Endothelial cell of umbilical vein (primary cell): Measurements from ENCODE around the gene DTL. TPM values are rescaled to one million over a fixed set of nuclear protein-coding genes. Genes with fewer than 3 reads are reported as not detected.

Experiments used
- BruUV-seq: library from RNA; stranded (reverse); fragments of 400-500 nt; replicated peaks from 2 replicates; lab custom pipeline; 2021; lab: Mats Ljungman, UMichigan
- CTCF ChIA-PET: fragments of 300-600, 350-600 bp; sonication (Branson Sonifier 250); formaldehyde crosslinking; loops from one replicate; lab custom pipeline; 2021; ENCODE audit warnings: antibody characterized with exemption, inconsistent platforms; lab: Charles Lee
- POLR2A ChIA-PET: fragments of 300-600, 350-600 bp; sonication (Branson Sonifier 250); formaldehyde crosslinking; loops from one replicate; lab custom pipeline; 2021; ENCODE audit warnings: antibody characterized with exemption, inconsistent platforms; lab: Charles Lee
- DNase-seq: peaks from one replicate; pipeline ENCODE4 v3.0.0-alpha.2; 2011; ENCODE audit warnings: low read depth, low spot score
- FAIRE-seq: peaks from 2 replicates; lab custom pipeline; 2011; peaks lifted over from hg19 to GRCh38; lab: Jason Lieb, UNC
- H2AFZ ChIP-seq: 2 replicates; pipeline ENCODE4 v1.6.0; 2012; ENCODE audit warnings: low read depth, low read length, control low read depth, inconsistent platforms
- H3K27ac ChIP-seq: 2 replicates; pipeline ENCODE4 v1.5.1; 2011; ENCODE audit warnings: low read depth, mild to moderate bottlenecking, control low read depth, low read length, moderate library complexity; ENCODE audit not compliant: insufficient read depth
- H3K27me3 ChIP-seq, 2 experiments: 2 replicates each; pipeline versions ENCODE4 v1.6.0 to v1.6.1; 2011; ENCODE audit warnings: low read length in 2 of 2, mixed read lengths in 1 of 2; ENCODE audit not compliant: control insufficient read depth in 2 of 2, insufficient read depth in 2 of 2
- H3K36me3 ChIP-seq, 2 experiments: 2 replicates in 1 of 2; 3 replicates in 1 of 2; pipeline ENCODE4 v1.5.1; 2011; ENCODE audit warnings: low read length in 2 of 2, mild to moderate bottlenecking in 1 of 2, moderate library complexity in 1 of 2; ENCODE audit not compliant: control insufficient read depth in 2 of 2, insufficient read depth in 2 of 2; ENCODE audit errors: extremely low read depth in 1 of 2
- H3K4me1 ChIP-seq: 3 replicates; pipeline ENCODE4 v1.5.1; 2011; ENCODE audit warnings: mild to moderate bottlenecking, low read length; ENCODE audit not compliant: control insufficient read depth, insufficient read depth; ENCODE audit errors: extremely low read depth
- H3K4me2 ChIP-seq: 2 replicates; pipeline ENCODE4 v1.6.1; 2011; ENCODE audit warnings: low read length, control low read depth, mixed read lengths; ENCODE audit not compliant: insufficient read depth
- H3K4me3 ChIP-seq, 3 experiments: fragments of 200-600 bp in 1 of 3; sonication (generic), shearing (Covaris generic) in 1 of 3; replicated peaks in 1 of 3; 2 replicates each; pipeline ENCODE4 v1.5.1; 2011 to 2016; ENCODE audit warnings: control low read depth in 3 of 3, low read length in 3 of 3, mild to moderate bottlenecking in 2 of 3, inconsistent platforms in 1 of 3, low read depth in 1 of 3, moderate library complexity in 1 of 3; ENCODE audit not compliant: insufficient read depth in 1 of 3
- H3K79me2 ChIP-seq: 2 replicates; pipeline ENCODE4 v1.6.0; 2012; ENCODE audit warnings: low read length, inconsistent platforms; ENCODE audit not compliant: control insufficient read depth, insufficient read depth
- H3K9ac ChIP-seq: replicated peaks from 2 replicates; pipeline ENCODE3; 2011; ENCODE audit warnings: low read length, control low read depth; ENCODE audit not compliant: insufficient read depth; ENCODE audit errors: extremely low read depth
- H3K9me1 ChIP-seq: replicated peaks from 3 replicates; pipeline ENCODE4 v1.6.0; 2011; ENCODE audit warnings: mild to moderate bottlenecking, low read length; ENCODE audit not compliant: control insufficient read depth, insufficient read depth; ENCODE audit errors: extremely low read depth
- H3K9me3 ChIP-seq: replicated peaks from 2 replicates; pipeline ENCODE4 v1.5.1; 2012; ENCODE audit warnings: low read length, inconsistent platforms; ENCODE audit not compliant: control insufficient read depth, insufficient read depth
- H4K20me1 ChIP-seq: replicated peaks from 2 replicates; pipeline ENCODE3; 2011; ENCODE audit warnings: mild to moderate bottlenecking, low read length; ENCODE audit not compliant: control insufficient read depth, insufficient read depth; ENCODE audit errors: extremely low read depth
- CTCF ChIP-seq, 2 donors: IDR thresholded peaks; 1 replicate in 1 of 2; 2 replicates in 1 of 2; pipeline ENCODE4 v1.5.1; 2011; ENCODE audit warnings: low read length in 2 of 2, mild to moderate bottlenecking in 2 of 2, moderate library complexity in 2 of 2, control low read depth in 1 of 2, inconsistent platforms in 1 of 2, low read depth in 1 of 2; ENCODE audit not compliant: insufficient read depth in 1 of 2; ENCODE audit errors: extremely low read depth in 1 of 2
- EZH2 ChIP-seq: IDR thresholded peaks from 2 replicates; pipeline ENCODE4 v1.6.1; 2012; ENCODE audit warnings: borderline replicate concordance, low read depth, mild to moderate bottlenecking, moderate library complexity, low read length, inconsistent platforms; ENCODE audit not compliant: severe bottlenecking
- FOS ChIP-seq: IDR thresholded peaks from 2 replicates; pipeline ENCODE4 v1.6.1; 2011; ENCODE audit warnings: mild to moderate bottlenecking, low read length, moderate library complexity, borderline replicate concordance; ENCODE audit not compliant: insufficient read depth
- GATA2 ChIP-seq: IDR thresholded peaks from 2 replicates; pipeline ENCODE4 v1.7.0; 2011; ENCODE audit warnings: low read depth, mild to moderate bottlenecking, moderate library complexity, mixed read lengths, low read length; ENCODE audit not compliant: insufficient read length, insufficient read depth
- JUN ChIP-seq: IDR thresholded peaks from 2 replicates; pipeline ENCODE4 v1.6.1; 2011; ENCODE audit warnings: borderline replicate concordance, low read depth; ENCODE audit not compliant: insufficient read length, insufficient read depth
- MAX ChIP-seq: IDR thresholded peaks from 2 replicates; pipeline ENCODE4 v1.6.1; 2011; ENCODE audit not compliant: insufficient read depth, insufficient read length
- MYC ChIP-seq: IDR thresholded peaks from one replicate; pipeline ENCODE4 v1.6.1; 2011; ENCODE audit warnings: mild to moderate bottlenecking, low read depth, low read length
- POLR2A ChIP-seq: IDR thresholded peaks from 2 replicates; pipeline ENCODE4 v1.6.1; 2012; ENCODE audit warnings: low read depth, mild to moderate bottlenecking, control low read depth, low read length
- POLR2AphosphoS5 ChIP-seq: IDR thresholded peaks from 2 replicates; pipeline ENCODE4 v1.6.1; 2012; ENCODE audit warnings: low read depth, mild to moderate bottlenecking, control low read depth, low read length, moderate library complexity; ENCODE audit not compliant: insufficient read depth
- dilution Hi-C: fragments of 300-500 bp; cut with MboI; formaldehyde crosslinking; loops from one replicate; pipeline ENCODE4 v1.15.0; 2019; ENCODE audit warnings: low sequenced_read_pairs; ENCODE audit not compliant: extremely low pct_ligation_motif_present
- intact Hi-C: fragments of 100-400 bp; cut with micrococcal nuclease; formaldehyde crosslinking; loops from one replicate; pipeline ENCODE4 v1.10.0; 2022
- polyA plus RNA-seq, 4 experiments: library from polyadenylated mRNA; depleted of rRNA in 3 of 4; stranded (reverse) in 3 of 4; unstranded in 1 of 4; fragments of >200 nt; gene quantifications; 2 replicates each; pipeline versions ENCODE4 v1.2.1 to v1.2.3, GENCODE V29; 2011 to 2012; ENCODE audit warnings: missing spikeins in 1 of 4
- total RNA-seq: library from RNA; stranded (reverse); gene quantifications from 2 replicates; pipeline ENCODE4 v1.2.3, GENCODE V29; 2021

The DTL gene
- total and polyA plus RNA-seq, 2 donors (not counting 3 experiments of a cell fraction or from before 2014, with no cell fraction given), result 11.2 to 26.5 TPM

- Histone ChIP-seq H3K9me3 (no peaks in the 10 kb centered on the region), H3K4me3 (no peak overlapping the region), H3K9ac (no peak overlapping the region), H3K4me1 (peaks cover 8% of the 10 kb centered on the region), H4K20me1 (no peaks in the 10 kb centered on the region), H3K27me3 (no peaks in the 10 kb centered on the region), H2AFZ (no peak overlapping the region), H3K4me2 (no peak overlapping the region), H3K36me3 (no peaks in the 10 kb centered on the region), H3K79me2 (no peaks in the 10 kb centered on the region), H3K9me1 (no peaks in the 10 kb centered on the region), H3K27ac (no peak overlapping the region)
- no peak for FAIRE-seq
- TF ChIP-seq EZH2 (no peak), POLR2AphosphoS5 (no peak), CTCF (IDR thresholded peaks at IDR 0.05; ENCODE audit: extremely low read depth in 1 of 2, insufficient read depth in 1 of 2, low read depth in 1 of 2, low read length in 2 of 2) (no peak), MYC (no peak), GATA2 (no peak), MAX (no peak), JUN (no peak), POLR2A (no peak), FOS (no peak)
- DNase-seq, result no peak
- ChIA-PET CTCF (interaction anchor here (0.7 kb wide), 1 partner anchor 19 kb away, joined by 3 read pairs; no protein-coding TSS in a partner anchor), POLR2A (no interaction called here)
- dilution Hi-C loops, result no loop called here
- intact Hi-C loops, result no loop called here
- BruUV-seq, result no TSS peak
These were observed 112.1 kb downstream of the DTL start for GRCh38 chr1:212147581-212148033.
